HG03457 (cell line): ENCODE results near the gene STRIT1.
"Not testable (repeated sequence)": the region's sequence is repeated elsewhere in the genome, so short reads cannot be mapped to it uniquely, and the experiment has no call there.

Source experiments
- ATAC-seq: cut with Tn5 transposase; IDR thresholded peaks from one replicate; pipeline ENCODE4 v1.9.1; 2021; ENCODE audit warnings: moderate number of reproducible peaks; ENCODE audit not compliant: unreplicated experiment

STRIT1 gene

DNA sequence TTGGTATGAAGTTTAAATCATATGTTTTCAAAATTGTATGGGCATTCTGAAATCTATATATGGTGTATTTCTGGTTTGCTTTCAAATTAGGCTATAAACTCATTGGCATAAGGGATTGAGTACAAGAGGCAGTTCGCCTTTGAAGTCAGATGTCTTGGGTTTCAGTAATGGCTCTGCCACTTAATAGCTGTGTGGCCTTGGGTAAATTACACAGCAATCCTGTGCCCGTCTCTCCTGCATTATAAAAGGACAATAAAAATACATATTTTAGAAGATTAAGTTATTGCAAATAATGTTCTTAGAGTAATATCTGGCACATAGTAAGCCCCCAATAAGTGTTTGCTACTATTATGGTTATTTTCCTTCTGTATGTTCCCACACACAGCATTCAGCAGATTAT, 20.4 kb upstream of the STRIT1 start:
- no peak for ATAC-seq

DNA sequence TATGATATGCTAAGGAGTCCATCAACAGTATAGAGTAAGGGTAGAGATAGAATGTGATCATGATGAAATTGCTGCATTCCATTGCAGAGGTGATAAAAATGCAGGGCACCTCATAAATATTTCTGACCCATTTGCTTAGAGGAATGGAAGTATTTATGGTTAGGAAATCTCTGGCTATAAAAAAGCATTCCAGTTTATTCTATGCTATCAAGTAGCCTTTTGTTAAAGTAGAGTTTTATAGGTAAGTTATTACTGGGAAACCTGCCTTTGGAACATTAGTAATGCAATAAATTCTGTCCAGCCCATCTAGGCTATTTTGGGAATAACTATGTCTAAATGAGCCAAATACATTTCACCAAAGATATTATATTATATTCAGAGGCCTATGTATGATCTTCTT, 19.8 kb upstream of the STRIT1 start:
- ATAC-seq: no peak

DNA sequence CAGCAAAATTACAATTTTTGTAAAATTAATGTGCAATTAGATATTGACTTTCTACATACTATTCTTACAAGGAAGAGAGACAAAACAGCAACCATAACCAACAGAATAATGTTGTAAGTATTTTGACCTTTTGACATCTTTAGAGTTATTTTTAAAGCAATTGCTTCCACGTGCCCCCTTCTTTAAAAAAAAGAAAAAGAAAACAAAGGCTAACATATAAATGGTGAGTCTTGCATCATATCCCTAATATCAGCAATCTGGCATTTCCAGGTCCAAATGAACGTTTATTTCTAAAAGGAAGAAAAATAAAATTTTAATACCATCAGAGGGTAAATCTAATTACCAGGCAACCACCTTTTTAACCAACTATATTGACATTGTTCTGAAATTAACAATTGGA, 19.3 kb upstream of the STRIT1 start:
- no peak for ATAC-seq

DNA sequence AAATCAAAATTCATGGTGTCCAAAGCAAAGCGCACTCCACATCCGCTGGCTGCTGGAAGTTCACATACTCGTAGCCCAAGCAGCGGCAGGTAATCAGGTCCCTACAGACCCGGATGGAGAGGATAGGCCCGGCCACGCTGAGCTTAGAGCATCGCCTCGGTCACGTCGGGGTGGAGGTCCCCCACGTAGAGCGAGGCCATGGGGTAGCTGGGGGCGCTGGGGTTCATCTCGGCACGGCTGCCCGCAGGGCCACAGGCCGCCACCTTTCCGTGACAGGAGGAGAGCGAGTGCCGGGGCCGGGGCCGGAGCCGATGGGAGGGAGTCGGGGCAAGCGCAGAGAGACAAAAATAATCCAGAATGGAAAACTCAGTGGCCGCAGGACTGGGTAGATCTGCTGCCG, 16.1 kb upstream of the STRIT1 start:
- no peak for ATAC-seq

DNA sequence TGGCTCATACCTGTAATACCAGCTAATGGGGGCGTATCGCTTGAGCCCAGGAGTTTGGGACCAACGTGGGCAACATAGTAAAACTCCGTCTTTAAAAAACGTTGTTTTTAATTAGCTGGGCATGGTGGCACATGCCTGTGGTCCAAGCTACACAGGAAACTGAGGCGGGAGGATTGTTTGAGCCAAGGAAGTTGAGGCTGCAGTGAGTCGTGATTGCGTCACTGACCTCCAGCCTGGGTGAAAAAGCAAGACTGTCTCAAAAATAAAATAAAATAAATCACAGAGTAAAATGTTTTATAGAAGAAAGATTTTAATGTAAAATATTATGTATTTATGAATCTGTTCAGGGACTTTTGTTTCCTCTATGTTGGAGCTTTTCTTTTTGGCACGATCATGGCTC, 15.3 kb upstream of the STRIT1 start:
- no peak for ATAC-seq

DNA sequence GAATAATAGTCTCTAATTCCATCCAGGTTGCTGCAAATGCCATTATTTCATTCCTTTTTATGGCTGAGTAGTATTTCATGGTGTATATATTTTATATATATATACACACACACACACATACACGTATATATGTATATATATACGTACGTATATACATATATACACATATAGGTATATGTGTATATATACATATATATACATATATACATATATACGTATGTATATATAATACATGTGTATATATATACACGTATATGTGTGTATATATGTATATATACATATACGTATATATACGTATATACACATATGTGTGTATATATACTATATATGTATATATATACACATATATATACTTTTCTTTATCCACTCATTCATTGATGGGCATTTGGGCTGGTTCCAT, 13.7 kb upstream of the STRIT1 start:
- ATAC-seq: no peak

DNA sequence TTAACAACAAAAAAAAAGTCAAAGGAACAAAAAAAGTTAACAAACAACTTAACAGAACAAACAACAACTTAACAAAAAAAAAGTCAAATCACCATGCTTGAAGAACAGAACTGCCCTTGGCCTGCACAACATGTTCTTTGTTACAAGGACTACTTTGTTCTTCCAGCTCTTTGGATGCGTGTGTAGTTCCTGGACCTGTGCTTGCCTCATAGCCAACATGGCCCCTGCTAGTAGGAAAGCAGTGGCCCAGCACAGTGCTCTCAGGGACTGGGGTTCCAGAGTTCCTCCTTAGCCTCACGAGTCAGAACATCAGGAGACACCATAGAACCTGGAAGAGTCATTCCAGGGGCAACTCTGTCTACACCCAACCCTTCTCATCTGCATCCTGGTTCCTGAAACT, 10.9 kb upstream of the STRIT1 start:
- no peak for ATAC-seq

DNA sequence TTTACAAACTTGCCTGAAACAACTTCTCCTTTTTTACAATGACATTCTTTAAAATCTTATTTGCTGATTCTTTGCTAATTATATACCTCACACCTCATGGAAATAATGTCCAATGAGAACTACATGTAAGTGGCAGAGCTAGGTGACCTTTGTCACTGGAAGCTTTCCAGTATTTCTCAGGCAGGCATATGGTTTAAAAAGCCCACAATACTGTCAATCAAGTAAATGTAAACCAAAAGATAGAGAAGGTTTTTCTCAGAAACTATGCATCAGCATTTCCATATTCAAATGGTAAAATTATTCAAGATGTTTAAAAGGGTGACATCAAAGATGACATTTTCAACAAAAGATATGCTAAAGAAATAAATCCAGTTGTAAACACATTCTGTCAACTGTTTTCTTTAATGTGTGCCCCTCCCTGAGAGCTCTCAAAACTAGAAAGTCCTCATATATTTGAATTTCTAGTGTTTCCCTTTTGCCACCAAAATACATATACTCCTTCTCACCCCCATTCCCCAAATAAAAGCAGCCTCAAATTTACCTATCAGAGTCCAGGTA, 10.1 kb upstream of the STRIT1 start:
- no peak for ATAC-seq

DNA sequence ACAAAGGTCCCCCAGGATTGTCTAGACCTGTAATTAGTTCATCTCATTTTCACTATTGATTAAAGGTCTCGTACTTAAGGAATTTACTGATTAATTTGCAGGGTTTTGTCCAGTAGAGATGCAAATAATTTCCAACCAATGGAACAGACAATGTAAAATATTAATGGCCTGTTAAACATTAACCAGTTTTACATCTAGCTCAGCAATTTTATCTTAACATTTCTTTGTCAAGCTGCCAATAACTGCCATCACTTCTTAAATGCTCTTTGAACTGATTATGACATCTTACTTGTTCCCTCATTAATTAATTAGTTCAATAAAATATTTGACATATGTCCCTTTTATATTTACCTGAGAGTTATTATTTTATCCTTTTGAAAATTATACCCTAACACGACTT, 9.4 kb upstream of the STRIT1 start:
- ATAC-seq: no peak

DNA sequence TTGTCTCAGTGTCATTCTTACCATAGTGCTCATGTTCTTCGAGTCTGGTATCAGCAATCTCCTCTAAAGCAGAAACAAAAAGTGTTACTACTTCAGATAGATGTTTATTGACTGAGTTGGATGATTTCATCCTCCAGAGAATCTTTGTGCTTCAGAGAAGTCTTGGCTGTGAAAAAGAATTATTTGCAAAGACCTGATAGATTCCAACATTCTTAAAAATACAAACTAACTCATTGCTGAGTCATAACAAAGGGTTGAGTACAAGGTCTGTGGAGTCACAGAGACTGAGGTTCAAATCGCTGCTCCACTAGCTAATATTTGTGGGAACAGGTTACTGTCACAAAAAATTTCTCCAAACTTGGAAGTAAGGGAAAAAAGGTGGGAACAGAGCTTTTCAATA, 9.0 kb upstream of the STRIT1 start:
- ATAC-seq: no peak

DNA sequence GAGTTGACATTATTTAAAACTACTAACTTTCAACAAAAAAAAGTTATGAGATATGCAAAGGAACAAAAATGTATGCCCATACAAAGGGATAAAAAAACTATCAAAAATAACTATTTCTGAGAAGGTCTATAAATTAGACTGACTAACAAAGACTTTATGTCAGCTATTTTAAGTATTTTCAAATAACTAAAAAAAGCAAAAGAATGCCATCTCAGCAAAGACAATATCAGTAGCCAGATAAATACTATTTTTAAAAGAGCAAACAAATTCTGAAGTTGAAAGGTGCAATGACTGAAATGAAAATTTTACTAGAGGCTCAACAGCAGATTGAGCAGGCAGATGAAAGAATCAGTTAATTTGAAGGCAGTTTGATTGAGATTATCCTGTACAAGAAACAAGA, 3.6 kb upstream of the STRIT1 start:
- no peak for ATAC-seq

DNA sequence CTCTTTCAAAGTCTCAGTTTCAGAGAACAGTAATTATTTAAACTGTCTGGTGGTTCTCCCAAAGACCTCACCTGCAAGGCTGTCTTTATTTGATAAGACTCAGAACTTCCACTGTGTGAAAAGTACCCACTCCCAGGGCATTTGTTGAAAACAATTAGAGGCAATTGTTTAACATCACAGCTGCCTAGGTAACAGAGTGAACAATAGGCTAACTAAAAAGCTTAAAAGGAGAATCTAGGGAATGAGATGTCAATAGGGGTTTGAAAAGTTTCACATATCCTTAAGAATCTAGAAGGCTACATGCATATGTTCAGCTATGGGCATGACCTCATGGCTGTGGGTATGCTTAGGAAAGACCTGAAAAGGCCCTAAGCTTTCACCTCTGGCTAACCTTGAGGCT, 2.9 kb upstream of the STRIT1 start:
- ATAC-seq: no peak

DNA sequence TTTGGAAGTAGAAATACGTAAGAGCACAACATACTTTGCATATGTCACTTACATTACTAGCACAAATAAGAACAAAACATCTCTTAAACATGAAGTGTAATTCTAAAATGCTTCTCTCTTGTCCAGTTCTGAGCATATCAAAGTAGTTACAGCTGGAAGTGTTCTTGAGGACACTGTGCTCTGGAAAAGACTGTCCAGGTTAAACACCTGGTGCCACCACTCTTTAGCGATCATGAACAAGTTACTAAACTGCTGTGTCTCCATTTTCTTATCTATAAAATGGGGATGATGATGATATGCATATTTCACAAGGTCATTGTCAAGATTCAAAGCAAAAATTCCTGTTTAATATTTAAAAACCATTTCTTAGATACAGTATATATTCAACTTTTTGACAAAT, 790 bp downstream of the STRIT1 start:
- no peak for ATAC-seq

DNA sequence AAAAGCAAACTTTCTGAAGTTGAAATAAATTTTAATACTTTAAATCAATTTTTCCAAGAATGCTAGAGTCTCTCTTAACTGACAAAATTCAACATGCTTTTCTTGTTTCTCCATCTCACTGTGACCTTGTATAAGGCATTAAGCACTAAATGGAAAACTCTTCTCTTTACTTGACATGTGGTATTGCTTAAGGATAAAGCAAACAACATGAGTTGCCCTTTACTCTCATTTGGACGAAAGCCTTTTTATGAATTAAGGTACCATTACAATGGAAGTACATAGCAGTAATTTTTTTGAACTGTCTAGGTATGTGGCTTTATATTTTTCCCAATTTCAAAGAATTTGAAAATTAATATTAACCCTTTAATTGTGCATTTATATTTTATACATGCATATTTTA, 1.4 kb downstream of the STRIT1 start:
- no peak for ATAC-seq

DNA sequence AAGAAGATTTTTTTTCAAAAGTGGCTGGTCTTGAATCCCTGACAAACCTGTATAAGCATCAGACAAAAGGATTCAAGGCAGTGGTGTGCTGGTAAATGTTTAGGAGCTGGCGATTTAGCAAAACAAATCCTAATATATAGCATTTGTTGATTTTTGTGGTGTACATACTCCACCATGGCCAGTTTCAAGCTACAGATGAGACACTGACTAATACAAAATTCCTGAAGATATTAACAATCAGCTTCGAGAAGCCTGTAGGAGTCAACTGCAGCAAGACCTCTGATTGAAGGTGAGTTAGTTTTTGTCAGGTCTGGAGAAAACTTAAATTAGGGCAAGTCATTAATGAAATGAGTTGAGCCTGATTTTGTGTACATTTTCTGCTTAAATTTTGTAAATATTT, 6.7 kb downstream of the STRIT1 start:
- no peak for ATAC-seq

DNA sequence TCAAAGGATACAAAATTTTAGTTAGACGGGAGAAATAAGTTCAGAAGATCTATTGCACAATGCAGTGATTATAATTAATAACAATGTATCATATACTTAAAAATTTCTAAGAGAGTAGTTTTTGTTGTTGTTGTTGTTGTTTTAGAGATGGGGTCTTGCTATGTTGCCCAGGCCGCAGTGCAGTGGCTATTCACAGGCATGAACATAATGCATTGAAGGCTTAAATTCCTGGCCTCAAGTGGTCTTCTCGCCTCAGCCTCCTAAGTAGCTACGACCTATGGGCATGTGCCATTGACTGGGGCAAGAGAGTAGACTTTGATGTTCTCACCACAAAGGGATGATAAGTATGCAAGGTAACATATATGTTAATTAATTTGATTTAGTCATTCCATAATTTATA, 7.5 kb downstream of the STRIT1 start:
- ATAC-seq: no peak

DNA sequence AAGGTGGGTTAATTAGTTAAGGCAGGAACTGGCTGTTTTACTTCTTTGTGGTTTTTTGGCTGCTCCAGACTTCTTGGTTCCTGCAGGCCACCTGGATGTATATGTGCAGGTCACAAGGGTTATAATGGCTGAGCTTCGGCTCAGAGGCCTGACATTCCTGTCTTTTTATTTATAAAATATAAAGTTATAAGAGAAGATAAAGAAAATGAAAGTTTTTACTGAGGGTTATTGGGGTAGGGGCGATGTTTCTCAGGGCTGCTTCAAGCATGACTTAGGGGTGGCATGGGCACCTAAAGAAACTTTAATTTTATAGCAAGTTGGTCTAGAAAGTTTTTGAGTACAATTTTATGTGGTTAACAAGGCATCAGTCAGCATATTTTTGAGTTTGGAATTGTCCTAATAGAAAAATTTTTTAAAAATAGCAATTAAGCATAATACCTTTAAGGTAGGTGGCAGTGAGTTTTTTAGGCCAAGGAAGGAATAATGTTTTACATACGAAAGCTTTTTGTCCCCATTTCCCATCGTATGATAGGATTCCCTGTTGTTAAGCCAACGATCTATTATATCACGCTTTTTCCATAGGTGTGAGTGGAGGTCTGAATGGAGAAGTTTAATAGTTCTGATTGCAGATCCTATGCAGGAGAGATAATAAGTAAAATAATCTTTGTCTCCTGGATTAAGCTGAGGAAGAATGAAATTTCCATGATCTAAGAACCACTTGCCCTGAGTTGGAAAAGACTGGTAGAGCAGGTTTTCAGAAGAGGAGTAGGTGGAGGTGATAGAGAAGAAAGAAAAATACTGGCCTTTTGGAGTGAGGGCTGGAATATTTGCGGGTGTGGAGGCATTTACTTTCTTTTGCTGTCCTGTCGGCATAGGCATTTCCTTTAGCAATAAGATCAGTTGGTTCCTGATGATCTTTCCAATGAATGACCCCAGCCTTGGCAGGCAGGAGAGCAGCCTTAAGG, 10.1 kb downstream of the STRIT1 start:
- no peak for ATAC-seq

DNA sequence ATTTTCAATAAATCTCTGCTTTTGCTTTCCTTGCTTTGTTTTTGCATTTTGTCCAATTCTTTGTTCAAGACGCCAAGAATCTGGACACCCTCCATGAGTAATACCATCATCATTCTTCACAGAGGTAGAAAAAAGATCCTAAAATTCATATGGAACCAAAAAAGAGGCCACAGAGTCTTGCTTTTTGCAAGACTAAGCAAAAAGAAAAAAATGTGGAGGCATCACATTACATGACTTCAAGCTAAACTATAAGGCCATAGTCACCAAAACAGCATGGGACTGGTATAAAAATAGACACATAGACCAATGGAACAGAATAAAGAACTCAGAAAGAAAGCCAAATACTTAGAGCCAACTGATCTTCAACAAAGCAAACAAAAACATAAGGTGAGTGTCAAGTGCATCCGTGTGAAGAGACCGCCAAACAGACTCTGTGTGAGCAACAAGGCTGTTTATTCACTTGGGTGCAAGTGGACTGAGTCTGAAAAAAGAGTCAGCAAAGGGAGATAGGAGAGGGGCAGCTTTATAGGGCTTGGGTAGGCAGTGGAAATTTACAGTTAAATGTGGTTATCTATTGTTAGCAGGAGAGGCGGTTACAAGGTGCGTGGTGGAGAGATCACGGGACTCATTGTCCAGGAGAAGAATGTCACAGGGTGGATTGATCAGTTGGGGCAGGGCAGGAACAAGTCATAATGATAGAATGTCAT, 10.9 kb downstream of the STRIT1 start:
- ATAC-seq: no peak

DNA sequence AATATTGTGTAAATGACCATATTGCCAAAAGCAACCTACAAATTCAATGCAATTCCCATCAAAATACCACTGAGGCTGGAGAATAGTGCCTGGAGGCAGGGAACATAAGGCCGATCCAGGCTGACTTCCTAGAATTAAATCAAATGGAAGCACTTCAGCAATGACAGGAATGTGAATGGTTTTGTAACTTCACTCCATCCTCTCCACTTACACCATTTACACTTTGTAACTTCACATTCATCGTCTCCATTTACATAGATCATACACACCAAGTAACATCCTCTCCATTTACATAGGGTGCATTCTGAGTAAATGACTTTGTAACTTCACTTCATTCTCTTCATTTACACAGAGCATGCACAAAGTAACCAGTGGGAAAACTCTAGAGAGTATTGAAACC, 11.6 kb downstream of the STRIT1 start:
- ATAC-seq: no peak

DNA sequence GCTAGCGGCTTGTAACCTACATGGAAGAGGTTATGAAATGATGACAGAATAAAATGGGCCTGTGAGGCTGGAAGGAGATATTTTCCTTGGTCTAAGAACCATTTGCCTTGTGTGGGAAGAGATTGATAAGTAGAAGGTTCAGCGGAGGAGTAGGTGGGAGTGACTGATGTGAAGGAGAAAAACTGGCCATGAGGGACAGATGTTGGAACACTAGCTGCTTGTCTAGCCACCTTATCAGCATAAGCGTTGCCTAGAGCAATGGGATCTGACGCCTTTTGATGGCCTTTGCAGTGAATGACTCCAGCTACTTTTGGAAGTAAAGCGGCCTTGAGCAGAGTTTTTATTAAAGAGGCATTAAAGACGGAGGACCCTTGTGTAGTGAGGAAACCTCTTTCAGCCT, 17.4 kb downstream of the STRIT1 start:
- ATAC-seq: not testable (repeated sequence)

DNA sequence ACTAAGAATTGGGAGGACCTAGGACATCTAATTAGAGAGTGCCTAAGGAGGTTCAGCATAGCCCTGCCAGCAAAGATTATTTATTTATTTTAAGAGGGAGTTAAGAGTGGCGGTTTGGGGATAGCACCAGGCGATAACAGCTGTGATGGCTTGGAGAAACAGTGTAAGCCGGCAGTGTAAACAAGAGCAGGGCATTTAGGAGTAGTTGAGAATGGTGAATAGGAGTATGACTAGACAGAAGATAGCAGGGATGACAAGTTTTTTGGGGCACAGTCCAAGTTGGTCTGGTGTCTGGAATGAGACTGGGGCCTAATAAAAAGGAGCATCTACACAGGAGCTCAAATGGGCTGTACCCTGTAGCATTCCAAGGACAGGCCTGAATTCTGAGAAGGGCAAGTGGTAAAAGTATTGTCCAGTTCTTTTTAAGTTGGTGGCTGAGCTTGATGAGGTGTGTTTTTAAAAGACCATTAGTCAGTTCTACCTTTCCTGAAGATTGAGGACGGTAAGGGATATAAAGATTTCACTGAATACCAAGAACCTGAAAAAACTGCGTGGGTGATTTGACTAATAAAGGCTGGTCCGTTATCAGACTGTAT, 18.2 kb downstream of the STRIT1 start:
- not testable (repeated sequence) for ATAC-seq

DNA sequence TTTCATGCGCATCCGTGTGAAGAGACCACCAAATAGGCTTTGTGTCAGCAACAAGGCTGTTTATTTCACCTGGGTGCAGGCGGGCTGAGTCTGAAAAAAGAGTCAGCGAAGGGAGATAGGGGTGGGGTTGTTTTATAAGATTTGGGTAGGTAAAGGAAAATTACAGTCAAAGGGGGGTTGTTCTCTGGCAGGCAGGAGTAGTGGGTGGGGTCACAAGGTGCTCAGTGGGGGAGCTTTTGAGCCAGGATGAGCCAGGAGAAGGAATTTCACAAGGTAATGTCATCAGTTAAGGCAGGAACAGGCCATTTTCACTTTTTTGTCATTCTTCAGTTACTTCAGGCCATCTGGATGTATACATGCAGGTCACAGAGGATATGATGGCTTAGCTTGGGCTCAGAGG, 19.0 kb downstream of the STRIT1 start:
- ATAC-seq: not testable (repeated sequence)
